GM21825 (cell line): ENCODE measurements around the gene KLHDC4.
A peak's percentile ranks its signal among the peaks of the same experiment; 100 is the strongest.
"Not testable (repeated sequence)": the region's sequence is repeated elsewhere in the genome, so short reads cannot be mapped to it uniquely, and the experiment has no call there.

Experiments
- ATAC-seq: cut with Tn5 transposase; IDR thresholded peaks from one replicate; pipeline ENCODE4 v1.9.1; 2021; ENCODE audit warnings: mild to moderate bottlenecking, moderate library complexity; ENCODE audit not compliant: unreplicated experiment

Gene KLHDC4

GRCh38 chr16:87744750-87745514 is 20.9 kb downstream of the KLHDC4 start:
- ATAC-seq, result no peak

GRCh38 chr16:87742781-87743490 is 22.9 kb downstream of the KLHDC4 start:
- ATAC-seq, result no peak

GRCh38 chr16:87741700-87742415 is 23.9 kb downstream of the KLHDC4 start:
- no peak for ATAC-seq

GRCh38 chr16:87740909-87741424 is 24.8 kb downstream of the KLHDC4 start:
- ATAC-seq, result no peak

GRCh38 chr16:87740441-87740840 is 25.3 kb downstream of the KLHDC4 start:
- ATAC-seq, result no peak

- ATAC-seq, result no peak
These were observed 26.0 kb downstream of the KLHDC4 start for GRCh38 chr16:87739801-87740200.

GRCh38 chr16:87736008-87736382 is 29.8 kb downstream of the KLHDC4 start:
- ATAC-seq, result no peak

- no peak for ATAC-seq
These were observed 30.3 kb downstream of the KLHDC4 start for GRCh38 chr16:87735270-87736007.

- ATAC-seq, result no peak
These were observed 31.1 kb downstream of the KLHDC4 start for GRCh38 chr16:87734644-87735043.

- ATAC-seq, result no peak
These were observed 32.6 kb downstream of the KLHDC4 start for GRCh38 chr16:87733190-87733589.

GRCh38 chr16:87731607-87732006 is 34.2 kb downstream of the KLHDC4 start:
- ATAC-seq, result no peak

GRCh38 chr16:87729266-87729954 is 36.4 kb downstream of the KLHDC4 start:
- ATAC-seq, result no peak

GRCh38 chr16:87728026-87728425 is 37.8 kb downstream of the KLHDC4 start:
- ATAC-seq, result no peak

- no peak for ATAC-seq
These were observed 38.4 kb downstream of the KLHDC4 start for GRCh38 chr16:87727346-87727745.

GRCh38 chr16:87726577-87726976 is 39.2 kb downstream of the KLHDC4 start:
- not testable (repeated sequence) for ATAC-seq

GRCh38 chr16:87725596-87726235 is 40.1 kb downstream of the KLHDC4 start:
- no peak for ATAC-seq

- no peak for ATAC-seq
These were observed 41.1 kb downstream of the KLHDC4 start for GRCh38 chr16:87724490-87725291.

GRCh38 chr16:87723226-87723623 is 42.6 kb downstream of the KLHDC4 start:
- ATAC-seq, result peak; percentile 47
